ENCODE measurements around the gene NUDT16L1.

The NUDT16L1 gene

DNA sequence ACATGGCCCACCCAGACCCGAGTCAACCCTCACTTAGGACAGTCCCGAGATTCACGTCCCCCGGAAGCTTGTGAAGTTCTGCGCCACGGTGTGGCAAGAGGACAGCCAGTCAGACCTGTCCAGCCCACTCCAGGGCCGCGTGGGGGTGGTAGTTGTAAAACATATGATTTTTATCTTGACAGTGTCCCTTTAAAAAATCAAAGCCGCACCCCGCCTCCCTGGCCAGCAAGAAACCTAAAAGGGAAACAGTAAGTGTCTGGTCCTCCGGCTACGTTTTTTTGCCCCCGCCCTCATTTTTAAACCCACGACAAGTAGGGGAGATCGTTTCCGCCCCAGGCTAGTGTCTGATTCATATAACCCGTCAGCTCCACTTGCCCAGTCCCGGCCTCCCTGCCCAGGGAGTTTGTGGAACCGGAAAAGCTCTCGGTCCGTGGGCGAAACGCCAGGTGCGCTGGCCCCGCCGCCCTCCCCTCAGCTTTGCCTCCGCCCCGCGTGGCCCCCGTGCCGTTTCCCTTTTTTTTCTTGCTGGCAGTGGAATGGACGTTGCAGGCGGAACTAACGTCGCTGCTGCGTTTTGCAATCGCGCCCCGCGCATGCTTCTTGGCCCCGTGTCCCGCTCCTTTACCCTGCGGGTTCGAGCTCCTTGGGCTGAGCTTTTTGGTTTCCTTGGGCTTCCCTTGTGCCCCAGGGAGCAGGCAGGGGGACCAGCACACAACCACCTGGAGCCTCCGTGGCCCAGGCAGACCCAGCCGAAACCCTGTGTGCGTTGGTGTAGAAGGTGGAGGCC, 13.3 kb upstream of the NUDT16L1 start:
- Histone ChIP-seq H3K27ac (ENCODE audit: low read depth, low read length, poor library complexity, severe bottlenecking) (no peak overlapping the region), H3K36me3 (ENCODE audit: insufficient read depth, low read length) (peaks cover 26% of the 10 kb centered on the region), H3K4me2 (ENCODE audit: low read length) (no peak overlapping the region), H3K9me2 (ENCODE audit: low read depth, low read length) (no peaks in the 10 kb centered on the region), H3K27me3 (ENCODE audit: insufficient read depth, low read length) (no peaks in the 10 kb centered on the region), H3K4me3 (ENCODE audit: low read depth, low read length, poor library complexity, severe bottlenecking) (no peak overlapping the region), H3K79me2 (ENCODE audit: insufficient read depth, low read length) (no peaks in the 10 kb centered on the region), H2AFZ (ENCODE audit: low read length) (no peak overlapping the region), H3K9me3 (ENCODE audit: low read length) (no peaks in the 10 kb centered on the region), H3K4me1 (ENCODE audit: insufficient read depth, low read length, severe bottlenecking) (no peaks in the 10 kb centered on the region), H4K20me1 (ENCODE audit: insufficient read depth, low read length) (no peaks in the 10 kb centered on the region), H3F3A (ENCODE audit: insufficient read depth, low read length) (no peaks in the 10 kb centered on the region), H3K9ac (ENCODE audit: low read length) (no peak overlapping the region)
- TF ChIP-seq, protein P1, sequence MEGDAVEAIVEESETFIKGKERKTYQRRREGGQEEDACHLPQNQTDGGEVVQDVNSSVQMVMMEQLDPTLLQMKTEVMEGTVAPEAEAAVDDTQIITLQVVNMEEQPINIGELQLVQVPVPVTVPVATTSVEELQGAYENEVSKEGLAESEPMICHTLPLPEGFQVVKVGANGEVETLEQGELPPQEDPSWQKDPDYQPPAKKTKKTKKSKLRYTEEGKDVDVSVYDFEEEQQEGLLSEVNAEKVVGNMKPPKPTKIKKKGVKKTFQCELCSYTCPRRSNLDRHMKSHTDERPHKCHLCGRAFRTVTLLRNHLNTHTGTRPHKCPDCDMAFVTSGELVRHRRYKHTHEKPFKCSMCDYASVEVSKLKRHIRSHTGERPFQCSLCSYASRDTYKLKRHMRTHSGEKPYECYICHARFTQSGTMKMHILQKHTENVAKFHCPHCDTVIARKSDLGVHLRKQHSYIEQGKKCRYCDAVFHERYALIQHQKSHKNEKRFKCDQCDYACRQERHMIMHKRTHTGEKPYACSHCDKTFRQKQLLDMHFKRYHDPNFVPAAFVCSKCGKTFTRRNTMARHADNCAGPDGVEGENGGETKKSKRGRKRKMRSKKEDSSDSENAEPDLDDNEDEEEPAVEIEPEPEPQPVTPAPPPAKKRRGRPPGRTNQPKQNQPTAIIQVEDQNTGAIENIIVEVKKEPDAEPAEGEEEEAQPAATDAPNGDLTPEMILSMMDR (IDR thresholded peaks at IDR 0.05; ENCODE audit: low read length), result no peak
- TF ChIP-seq EZH2 (IDR thresholded peaks at IDR 0.05; ENCODE audit: borderline replicate concordance, low read length), result no peak

- no peak overlapping the region for H3K4me3 ChIP-seq (ENCODE audit: low read depth, low read length, poor library complexity, severe bottlenecking)
- H3K4me2 ChIP-seq (ENCODE audit: low read length), result no peak overlapping the region
- no peaks in the 10 kb centered on the region for H3F3A ChIP-seq (ENCODE audit: insufficient read depth, low read length)
These were observed 12.5 kb upstream of the NUDT16L1 start for GRCh38 chr16:4680673-4681470.

DNA sequence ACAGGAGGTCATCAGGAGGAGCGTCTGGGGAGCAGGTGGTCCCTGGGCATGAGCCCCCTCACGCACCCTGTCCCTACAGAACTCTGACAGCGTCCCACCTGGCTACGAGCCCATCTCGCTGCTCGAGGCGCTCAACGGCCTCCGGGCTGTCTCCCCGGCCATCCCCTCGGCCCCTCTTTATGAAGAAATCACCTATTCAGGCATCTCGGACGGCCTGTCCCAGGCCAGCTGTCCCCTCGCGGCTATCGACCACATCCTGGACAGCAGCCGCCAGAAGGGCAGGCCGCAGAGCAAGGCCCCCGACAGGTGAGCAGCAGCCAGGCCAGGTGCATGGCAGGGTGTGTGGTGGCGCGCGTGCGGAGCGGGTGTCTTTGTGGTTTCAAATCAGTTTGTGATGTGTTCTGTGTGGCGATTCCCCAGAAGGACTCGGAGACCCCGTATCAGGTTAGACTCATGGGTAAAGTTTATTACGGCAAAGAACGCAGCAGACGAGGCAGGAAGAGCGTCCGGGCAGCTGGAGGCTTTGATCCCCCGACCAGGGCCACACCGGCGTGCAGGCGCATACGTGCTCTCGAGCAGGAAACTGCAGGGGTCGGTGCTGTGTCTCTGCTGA, 11.8 kb upstream of the NUDT16L1 start:
- no peak overlapping the region for H3K4me3 ChIP-seq (ENCODE audit: low read depth, low read length, poor library complexity, severe bottlenecking)
- H3F3A ChIP-seq (ENCODE audit: insufficient read depth, low read length), result no peaks in the 10 kb centered on the region
- no peaks in the 10 kb centered on the region for H3K27me3 ChIP-seq (ENCODE audit: insufficient read depth, low read length)
- H4K20me1 ChIP-seq (ENCODE audit: insufficient read depth, low read length), result no peaks in the 10 kb centered on the region
- no peaks in the 10 kb centered on the region for H3K79me2 ChIP-seq (ENCODE audit: insufficient read depth, low read length)
- H3K4me2 ChIP-seq (ENCODE audit: low read length), result no peak overlapping the region
- no peaks in the 10 kb centered on the region for H3K9me2 ChIP-seq (ENCODE audit: low read depth, low read length)
- H3K4me1 ChIP-seq (ENCODE audit: insufficient read depth, low read length, severe bottlenecking), result no peaks in the 10 kb centered on the region
- H2AFZ ChIP-seq (ENCODE audit: low read length), result no peak overlapping the region
- no peak for TF ChIP-seq EZH2 (IDR thresholded peaks at IDR 0.05; ENCODE audit: borderline replicate concordance, low read length)
- TF ChIP-seq, protein P1 (IDR thresholded peaks at IDR 0.05; ENCODE audit: low read length), result no peak
- H3K27ac ChIP-seq (ENCODE audit: low read depth, low read length, poor library complexity, severe bottlenecking), result no peak overlapping the region
- H3K36me3 ChIP-seq (ENCODE audit: insufficient read depth, low read length), result peaks cover 28% of the 10 kb centered on the region
- no peak overlapping the region for H3K9ac ChIP-seq (ENCODE audit: low read length)
- H3K9me3 ChIP-seq (ENCODE audit: low read length), result no peaks in the 10 kb centered on the region

More at GRCh38 chr16:4680673-4681470, 12.5 kb upstream of the NUDT16L1 start:
- TF ChIP-seq EZH2 (IDR thresholded peaks at IDR 0.05; ENCODE audit: borderline replicate concordance, low read length), result no peak
- TF ChIP-seq, protein P1 (IDR thresholded peaks at IDR 0.05; ENCODE audit: low read length), result no peak
- Histone ChIP-seq H3K79me2 (ENCODE audit: insufficient read depth, low read length) (no peaks in the 10 kb centered on the region), H3K4me1 (ENCODE audit: insufficient read depth, low read length, severe bottlenecking) (no peaks in the 10 kb centered on the region), H3K27ac (ENCODE audit: low read depth, low read length, poor library complexity, severe bottlenecking) (no peak overlapping the region), H3K9me3 (ENCODE audit: low read length) (no peaks in the 10 kb centered on the region), H4K20me1 (ENCODE audit: insufficient read depth, low read length) (no peaks in the 10 kb centered on the region), H3K36me3 (ENCODE audit: insufficient read depth, low read length) (peaks cover 26% of the 10 kb centered on the region), H2AFZ (ENCODE audit: low read length) (no peak overlapping the region), H3K9me2 (ENCODE audit: low read depth, low read length) (no peaks in the 10 kb centered on the region), H3K27me3 (ENCODE audit: insufficient read depth, low read length) (no peaks in the 10 kb centered on the region), H3K9ac (ENCODE audit: low read length) (no peak overlapping the region)
